Keratinocyte (primary cell): ENCODE results near the gene SLC13A1. TPM values are rescaled to one million over a fixed set of nuclear protein-coding genes. Genes with fewer than 3 reads are reported as not detected.

Source experiments
- DNase-seq: peaks from one replicate; pipeline ENCODE4 v3.0.0-alpha.2; 2011; ENCODE audit warnings: low read depth, missing footprints, low spot score
- FAIRE-seq: peaks from 2 replicates; lab custom pipeline; 2011; peaks lifted over from hg19 to GRCh38; lab: Jason Lieb, UNC
- H2AFZ ChIP-seq: 2 replicates; pipeline ENCODE4 v1.6.0; 2012; ENCODE audit warnings: low read length, control low read depth, inconsistent platforms; ENCODE audit not compliant: control insufficient read depth
- H3K27ac ChIP-seq: 2 replicates; pipeline ENCODE4 v1.5.1; 2011; ENCODE audit warnings: low read length; ENCODE audit not compliant: control insufficient read depth, insufficient read depth
- H3K27me3 ChIP-seq: 3 replicates; pipeline ENCODE4 v1.6.0; 2011; ENCODE audit warnings: low read length; ENCODE audit not compliant: control insufficient read depth, insufficient read depth; ENCODE audit errors: extremely low read depth
- H3K36me3 ChIP-seq, 2 experiments: 2 replicates in 1 of 2; 3 replicates in 1 of 2; pipeline ENCODE4 v1.5.1; 2011; ENCODE audit warnings: low read length in 2 of 2, mild to moderate bottlenecking in 1 of 2; ENCODE audit not compliant: control insufficient read depth in 2 of 2, insufficient read depth in 2 of 2; ENCODE audit errors: extremely low read depth in 1 of 2
- H3K4me1 ChIP-seq: 3 replicates; pipeline ENCODE4 v1.5.1; 2011; ENCODE audit warnings: low read length; ENCODE audit not compliant: control insufficient read depth, insufficient read depth; ENCODE audit errors: extremely low read depth
- H3K4me2 ChIP-seq: 3 replicates; pipeline ENCODE4 v1.6.0; 2011; ENCODE audit warnings: low read depth, low read length; ENCODE audit not compliant: control insufficient read depth, insufficient read depth; ENCODE audit errors: extremely low read depth
- H3K4me3 ChIP-seq, 3 experiments: fragments of 200-600 bp in 1 of 3; sonication (generic) in 1 of 3; 2 replicates in 2 of 3; 3 replicates in 1 of 3; pipeline ENCODE4 v1.5.1; 2011 to 2016; ENCODE audit warnings: low read length in 3 of 3, mild to moderate bottlenecking in 3 of 3, control low read depth in 2 of 3, inconsistent platforms in 1 of 3, low read depth in 1 of 3, mixed read lengths in 1 of 3, mixed run types in 1 of 3, moderate library complexity in 1 of 3; ENCODE audit not compliant: control insufficient read depth in 2 of 3, insufficient read depth in 2 of 3; ENCODE audit errors: extremely low read depth in 1 of 3
- H3K79me2 ChIP-seq: 2 replicates; pipeline ENCODE4 v1.6.0; 2012; ENCODE audit warnings: low read length; ENCODE audit not compliant: control insufficient read depth, insufficient read depth
- H3K9ac ChIP-seq: 3 replicates; pipeline ENCODE4 v1.6.0; 2011; ENCODE audit warnings: low read length; ENCODE audit not compliant: control insufficient read depth, insufficient read depth; ENCODE audit errors: extremely low read depth
- H3K9me1 ChIP-seq: 3 replicates; pipeline ENCODE4 v1.6.0; 2011; ENCODE audit warnings: low read length; ENCODE audit not compliant: control insufficient read depth, insufficient read depth; ENCODE audit errors: extremely low read depth
- H3K9me3 ChIP-seq: 2 replicates; pipeline ENCODE4 v1.5.1; 2012; ENCODE audit warnings: low read depth, low read length; ENCODE audit not compliant: control insufficient read depth
- H4K20me1 ChIP-seq: 3 replicates; pipeline ENCODE4 v1.6.0; 2011; ENCODE audit warnings: low read length; ENCODE audit not compliant: control insufficient read depth, insufficient read depth; ENCODE audit errors: extremely low read depth
- EZH2 ChIP-seq: IDR thresholded peaks from one replicate; pipeline ENCODE4 v1.6.1; 2012; ENCODE audit warnings: inconsistent platforms, mild to moderate bottlenecking, low read length, moderate library complexity
- dilution Hi-C: fragments of 300-500 bp; cut with MboI; formaldehyde crosslinking; loops from one replicate; pipeline ENCODE4 v1.7.0; 2020; ENCODE audit warnings: low sequenced_read_pairs; ENCODE audit not compliant: extremely low pct_ligation_motif_present
- polyA minus RNA-seq, 3 experiments: library from RNA; depleted of rRNA, polyadenylated mRNA; stranded (reverse); fragments of >200 nt; gene quantifications; 1 replicate in 1 of 3; 2 replicates in 1 of 3; 3 replicates in 1 of 3; pipeline ENCODE4 v1.2.3, GENCODE V29; 2011
- polyA plus RNA-seq, 5 experiments: library from polyadenylated mRNA; depleted of rRNA in 3 of 5; stranded (reverse) in 3 of 5; stranded (forward) in 1 of 5; unstranded in 1 of 5; fragments of >200 nt; gene quantifications; 1 replicate in 1 of 5; 2 replicates in 3 of 5; 3 replicates in 1 of 5; pipeline versions ENCODE4 v1.2.1 to v1.2.3, GENCODE V29; 2011 to 2012; ENCODE audit warnings: missing spikeins in 2 of 5, low read depth in 1 of 5, low replicate concordance in 1 of 5
- TF ChIP-seq, protein P1 (sequence below), 3 experiments: IDR thresholded peaks in 1 of 3; conservative IDR thresholded peaks in 1 of 3; optimal IDR thresholded peaks in 1 of 3; 2 replicates in 2 of 3; 3 replicates in 1 of 3; pipeline versions ENCODE3 to v1.5.1; 2011; ENCODE audit warnings: low read length in 3 of 3, mild to moderate bottlenecking in 3 of 3, moderate library complexity in 2 of 3, control low read depth in 1 of 3, inconsistent platforms in 1 of 3; ENCODE audit not compliant: insufficient read depth in 2 of 3; ENCODE audit errors: extremely low read depth in 1 of 3

SLC13A1 gene
- polyA plus RNA-seq (not detected in 3 replicates), polyA minus RNA-seq (not detected in 3 replicates)
- not detected for polyA plus RNA-seq (2011; ENCODE audit: low read depth)
- not detected in 2 replicates for polyA plus RNA-seq (2011; cell fraction: cytosol; rRNA removed)
- polyA plus RNA-seq (2011; cell fraction: nucleus; rRNA removed) = not detected in 2 replicates
- polyA plus RNA-seq (2012; ENCODE audit: low replicate concordance) = not detected in 2 replicates
- polyA minus RNA-seq (2011; cell fraction: cytosol; rRNA and poly(A)+ RNA removed) = not detected
- not detected in 2 replicates for polyA minus RNA-seq (2011; cell fraction: nucleus; rRNA and poly(A)+ RNA removed)

DNA sequence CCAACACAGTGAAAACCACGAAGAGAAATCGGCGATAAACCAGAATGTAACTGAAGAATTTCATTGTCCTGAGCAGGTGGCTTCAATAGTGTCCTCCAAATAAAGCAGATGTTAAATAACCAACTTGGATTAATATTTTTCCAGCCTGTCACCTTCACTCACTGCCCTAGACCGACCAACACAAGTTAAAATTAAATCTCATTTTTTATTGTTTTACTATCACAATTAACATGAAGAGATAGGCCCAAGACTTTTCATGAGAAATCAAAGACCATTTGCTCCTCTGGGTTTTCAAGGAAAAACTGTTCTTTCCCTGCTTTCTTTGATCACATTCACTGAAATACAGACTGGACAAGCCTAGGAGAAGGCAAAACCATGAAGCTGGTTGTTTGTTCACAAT, at the start of gene SLC13A1:
TSS of gene SLC13A1 (minus strand) at position 87 of the 400 bp plus-strand sequence. CDS start at position 64, 23 bp downstream.
- no peak for TF ChIP-seq EZH2
- TF ChIP-seq, protein P1, sequence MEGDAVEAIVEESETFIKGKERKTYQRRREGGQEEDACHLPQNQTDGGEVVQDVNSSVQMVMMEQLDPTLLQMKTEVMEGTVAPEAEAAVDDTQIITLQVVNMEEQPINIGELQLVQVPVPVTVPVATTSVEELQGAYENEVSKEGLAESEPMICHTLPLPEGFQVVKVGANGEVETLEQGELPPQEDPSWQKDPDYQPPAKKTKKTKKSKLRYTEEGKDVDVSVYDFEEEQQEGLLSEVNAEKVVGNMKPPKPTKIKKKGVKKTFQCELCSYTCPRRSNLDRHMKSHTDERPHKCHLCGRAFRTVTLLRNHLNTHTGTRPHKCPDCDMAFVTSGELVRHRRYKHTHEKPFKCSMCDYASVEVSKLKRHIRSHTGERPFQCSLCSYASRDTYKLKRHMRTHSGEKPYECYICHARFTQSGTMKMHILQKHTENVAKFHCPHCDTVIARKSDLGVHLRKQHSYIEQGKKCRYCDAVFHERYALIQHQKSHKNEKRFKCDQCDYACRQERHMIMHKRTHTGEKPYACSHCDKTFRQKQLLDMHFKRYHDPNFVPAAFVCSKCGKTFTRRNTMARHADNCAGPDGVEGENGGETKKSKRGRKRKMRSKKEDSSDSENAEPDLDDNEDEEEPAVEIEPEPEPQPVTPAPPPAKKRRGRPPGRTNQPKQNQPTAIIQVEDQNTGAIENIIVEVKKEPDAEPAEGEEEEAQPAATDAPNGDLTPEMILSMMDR (optimal IDR thresholded peaks at IDR 0.05 in 1 of 3, IDR thresholded peaks at IDR 0.05 in 1 of 3, conservative IDR thresholded peaks at IDR 0.05 in 1 of 3; ENCODE audit: extremely low read depth in 1 of 3, insufficient read depth in 2 of 3, low read length in 3 of 3) = no peak
- FAIRE-seq (no peak), DNase-seq (no peak)
- Histone ChIP-seq H3K9me3 (no peaks in the 10 kb centered on the region), H3K79me2 (no peaks in the 10 kb centered on the region), H3K9me1 (no peaks in the 10 kb centered on the region), H3K4me1 (no peaks in the 10 kb centered on the region), H3K4me3 (no peak within 1 kb of the TSS), H3K9ac (no peak within 1 kb of the TSS), H2AFZ (no peak within 1 kb of the TSS), H3K36me3 (no peaks in the 10 kb centered on the region), H3K4me2 (no peak within 1 kb of the TSS), H4K20me1 (no peaks in the 10 kb centered on the region), H3K27ac (no peak within 1 kb of the TSS), H3K27me3 (no peaks in the 10 kb centered on the region)
- dilution Hi-C loops = no loop called here

DNA sequence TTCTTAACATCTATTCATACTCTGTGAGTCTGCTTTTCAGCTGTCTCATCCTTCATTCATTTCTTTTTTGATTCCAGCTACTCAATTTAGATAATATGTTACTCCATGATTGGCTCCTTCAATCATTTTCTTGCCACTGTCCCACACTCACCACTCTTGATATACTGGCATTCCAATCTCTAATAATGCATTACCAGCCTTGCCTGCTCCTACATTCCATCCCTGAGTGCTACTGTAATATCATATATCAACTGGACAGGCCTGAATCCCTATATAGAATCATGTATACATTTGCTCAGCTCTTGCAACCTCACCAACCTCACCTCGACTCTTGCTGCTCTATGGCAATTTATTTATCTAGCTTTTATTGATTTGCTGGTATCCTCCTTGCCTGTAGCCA, 45.0 kb upstream of the SLC13A1 start:
- no peak overlapping the region for H3K4me3 ChIP-seq
- dilution Hi-C loops = no loop called here
- no peak overlapping the region for H3K9ac ChIP-seq
- TF ChIP-seq, protein P1 (optimal IDR thresholded peaks at IDR 0.05 in 1 of 3, IDR thresholded peaks at IDR 0.05 in 1 of 3, conservative IDR thresholded peaks at IDR 0.05 in 1 of 3; ENCODE audit: extremely low read depth in 1 of 3, insufficient read depth in 2 of 3, low read length in 3 of 3) = no peak
- no peak for TF ChIP-seq EZH2
- H3K9me3 ChIP-seq = no peaks in the 10 kb centered on the region
- H3K27ac ChIP-seq = no peak overlapping the region
- H2AFZ ChIP-seq = no peak overlapping the region
- H3K27me3 ChIP-seq = no peaks in the 10 kb centered on the region
- no peaks in the 10 kb centered on the region for H3K79me2 ChIP-seq
- no peak for FAIRE-seq
- DNase-seq = no peak
- H3K9me1 ChIP-seq = no peaks in the 10 kb centered on the region
- no peaks in the 10 kb centered on the region for H3K36me3 ChIP-seq
- H4K20me1 ChIP-seq = no peaks in the 10 kb centered on the region
- H3K4me2 ChIP-seq = no peak overlapping the region
- no peaks in the 10 kb centered on the region for H3K4me1 ChIP-seq
